Natural killer cell (primary cell): Measurements from ENCODE around the gene SLC25A11. TPM values are rescaled to one million over a fixed set of nuclear protein-coding genes. Genes with fewer than 3 reads are reported as not detected.
A peak's percentile ranks its signal among the peaks of the same experiment; 100 is the strongest.

Experiments used
- ATAC-seq, 3 donors: fragments of 150-1000 bp in 2 of 3; fragments of 200-7000 bp in 1 of 3; cut with Tn5 transposase; 1 replicate in 1 of 3; 2 replicates in 2 of 3; pipeline ENCODE4 v1.10.0; 2021; ENCODE audit warnings: mild to moderate bottlenecking in 2 of 3, moderate library complexity in 2 of 3
- DNase-seq, 2 donors: peaks; one replicate each; pipeline versions ENCODE4 v3.0.0 to v3.0.0-alpha.2; 2013 to 2021; ENCODE audit warnings: mixed read lengths in 1 of 2
- H3K27ac ChIP-seq: one replicate; pipeline ENCODE4 v1.5.1; 2013; ENCODE audit warnings: mild to moderate bottlenecking, low read length
- H3K27me3 ChIP-seq: one replicate; pipeline ENCODE4 v1.6.1; 2013; ENCODE audit warnings: low read length; ENCODE audit not compliant: control insufficient read depth, insufficient read depth
- H3K36me3 ChIP-seq: one replicate; pipeline ENCODE4 v1.6.1; 2013; ENCODE audit warnings: low read length; ENCODE audit not compliant: control insufficient read depth, insufficient read depth
- H3K4me1 ChIP-seq: one replicate; pipeline ENCODE4 v1.6.1; 2013; ENCODE audit warnings: low read length; ENCODE audit not compliant: control insufficient read depth, insufficient read depth
- H3K4me3 ChIP-seq: one replicate; pipeline ENCODE4 v1.5.1; 2013; ENCODE audit warnings: low read length
- H3K9me3 ChIP-seq: one replicate; pipeline ENCODE4 v1.6.1; 2013; ENCODE audit warnings: low read length; ENCODE audit not compliant: control insufficient read depth, insufficient read depth
- H3K27ac Mint-ChIP-seq, 2 donors: one replicate each; pipeline ENCODE4 v1.8.0; 2022; ENCODE audit warnings: mild to moderate bottlenecking in 2 of 2, mixed read lengths in 2 of 2, moderate library complexity in 1 of 2
- H3K27me3 Mint-ChIP-seq, 2 donors: one replicate each; pipeline ENCODE4 v1.8.0; 2022; ENCODE audit warnings: low read depth in 2 of 2, mixed read lengths in 2 of 2
- H3K36me3 Mint-ChIP-seq: one replicate; pipeline ENCODE4 v1.8.0; 2022; ENCODE audit warnings: mixed read lengths
- H3K4me1 Mint-ChIP-seq, 2 donors: one replicate each; pipeline ENCODE4 v1.8.0; 2022; ENCODE audit warnings: mixed read lengths in 2 of 2
- H3K4me3 Mint-ChIP-seq: one replicate; pipeline ENCODE4 v1.8.0; 2022; ENCODE audit warnings: mild to moderate bottlenecking, moderate library complexity, mixed read lengths
- H3K9me3 Mint-ChIP-seq, 2 donors: one replicate each; pipeline ENCODE4 v1.8.0; 2022; ENCODE audit warnings: mixed read lengths in 2 of 2
- WGBS: methylation state at CpG from one replicate; pipeline ENCODE4 v1.1.7; 2013; ENCODE audit warnings: missing lambda C conversion rate; ENCODE audit not compliant: insufficient coverage; 5-methylcytosine and 5-hydroxymethylcytosine counted together
- intact Hi-C: fragments of 100-400 bp; cut with micrococcal nuclease; formaldehyde crosslinking; loops from one replicate; pipeline ENCODE4 v1.14.2; 2022
- total RNA-seq, 4 donors: library from RNA; stranded (reverse); fragments of 120-200 nt in 1 of 4; gene quantifications; one replicate each; pipeline versions ENCODE4 v1.2.3 to v1.2.4, GENCODE V29; 2013 to 2022
- TF ChIP-seq, protein P1 (sequence below): fragments of 200-600 bp; IDR thresholded peaks from one replicate; pipeline ENCODE4 v1.8.0; 2022; ENCODE audit warnings: antibody characterized with exemption

The SLC25A11 gene
- total RNA-seq, 3 donors from 2014 or later (not counting 1 experiment from before 2014, with no cell fraction given) = 34.7 to 47.5 (median 42.5) TPM

DNA sequence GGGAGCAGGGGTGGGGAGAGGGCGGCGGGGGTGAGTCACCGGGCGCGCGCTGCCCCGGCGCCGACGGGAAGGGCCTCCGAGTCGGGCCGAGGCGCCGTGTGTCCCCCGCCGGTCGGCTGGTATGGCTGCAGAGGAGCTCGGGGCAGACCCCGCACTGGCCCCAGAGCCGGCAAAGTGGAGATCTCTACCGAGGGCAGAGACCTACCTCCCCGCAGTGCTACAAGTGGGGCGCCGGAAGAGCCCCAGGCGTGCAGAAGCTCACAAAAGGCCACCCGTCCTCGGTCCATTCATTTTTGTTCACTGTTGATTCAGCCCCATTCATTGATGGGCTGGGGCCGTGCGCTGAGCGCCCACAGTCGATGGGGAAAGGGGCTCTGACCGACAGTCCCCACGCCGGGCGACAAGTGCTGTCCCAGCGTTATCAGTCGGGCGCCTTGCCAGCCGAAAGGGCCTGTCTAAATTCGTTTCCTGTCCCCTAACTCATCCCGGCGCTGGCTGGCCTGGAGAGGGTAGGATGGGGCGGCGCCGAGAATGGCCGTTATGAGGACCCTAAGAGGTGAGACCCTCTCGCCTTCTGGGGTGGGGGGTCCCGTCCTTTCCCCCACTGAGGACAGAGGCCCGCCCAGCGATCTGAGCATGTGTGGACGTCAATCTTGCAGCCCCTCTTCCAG lies 10.4 kb upstream of the SLC25A11 start:
- Mint-ChIP-seq H3K36me3 (peaks cover 12% of the 10 kb centered on the region), H3K27me3 (peaks cover 0 to 2% of the 10 kb centered on the region in 2 donors), H3K27ac (peak overlapping the region; percentile 87 to 93), H3K4me1 (peaks cover 32 to 39% of the 10 kb centered on the region in 2 donors), H3K9me3 (no peaks in the 10 kb centered on the region), H3K4me3 (peak overlapping the region; percentile 87)
- Histone ChIP-seq H3K9me3 (no peaks in the 10 kb centered on the region), H3K4me1 (peaks cover 32% of the 10 kb centered on the region), H3K36me3 (peaks cover 22% of the 10 kb centered on the region), H3K27ac (peak overlapping the region; percentile 97), H3K4me3 (peak overlapping the region; percentile 56), H3K27me3 (no peaks in the 10 kb centered on the region)
- intact Hi-C loops = no loop called here
- DNase-seq (no peak), ATAC-seq (peak; percentile 13 to 21 (median 17))
- TF ChIP-seq, protein P1, sequence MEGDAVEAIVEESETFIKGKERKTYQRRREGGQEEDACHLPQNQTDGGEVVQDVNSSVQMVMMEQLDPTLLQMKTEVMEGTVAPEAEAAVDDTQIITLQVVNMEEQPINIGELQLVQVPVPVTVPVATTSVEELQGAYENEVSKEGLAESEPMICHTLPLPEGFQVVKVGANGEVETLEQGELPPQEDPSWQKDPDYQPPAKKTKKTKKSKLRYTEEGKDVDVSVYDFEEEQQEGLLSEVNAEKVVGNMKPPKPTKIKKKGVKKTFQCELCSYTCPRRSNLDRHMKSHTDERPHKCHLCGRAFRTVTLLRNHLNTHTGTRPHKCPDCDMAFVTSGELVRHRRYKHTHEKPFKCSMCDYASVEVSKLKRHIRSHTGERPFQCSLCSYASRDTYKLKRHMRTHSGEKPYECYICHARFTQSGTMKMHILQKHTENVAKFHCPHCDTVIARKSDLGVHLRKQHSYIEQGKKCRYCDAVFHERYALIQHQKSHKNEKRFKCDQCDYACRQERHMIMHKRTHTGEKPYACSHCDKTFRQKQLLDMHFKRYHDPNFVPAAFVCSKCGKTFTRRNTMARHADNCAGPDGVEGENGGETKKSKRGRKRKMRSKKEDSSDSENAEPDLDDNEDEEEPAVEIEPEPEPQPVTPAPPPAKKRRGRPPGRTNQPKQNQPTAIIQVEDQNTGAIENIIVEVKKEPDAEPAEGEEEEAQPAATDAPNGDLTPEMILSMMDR = no peak
- WGBS = 6% methylated on average over 52 of the region's 52 CpGs

DNA sequence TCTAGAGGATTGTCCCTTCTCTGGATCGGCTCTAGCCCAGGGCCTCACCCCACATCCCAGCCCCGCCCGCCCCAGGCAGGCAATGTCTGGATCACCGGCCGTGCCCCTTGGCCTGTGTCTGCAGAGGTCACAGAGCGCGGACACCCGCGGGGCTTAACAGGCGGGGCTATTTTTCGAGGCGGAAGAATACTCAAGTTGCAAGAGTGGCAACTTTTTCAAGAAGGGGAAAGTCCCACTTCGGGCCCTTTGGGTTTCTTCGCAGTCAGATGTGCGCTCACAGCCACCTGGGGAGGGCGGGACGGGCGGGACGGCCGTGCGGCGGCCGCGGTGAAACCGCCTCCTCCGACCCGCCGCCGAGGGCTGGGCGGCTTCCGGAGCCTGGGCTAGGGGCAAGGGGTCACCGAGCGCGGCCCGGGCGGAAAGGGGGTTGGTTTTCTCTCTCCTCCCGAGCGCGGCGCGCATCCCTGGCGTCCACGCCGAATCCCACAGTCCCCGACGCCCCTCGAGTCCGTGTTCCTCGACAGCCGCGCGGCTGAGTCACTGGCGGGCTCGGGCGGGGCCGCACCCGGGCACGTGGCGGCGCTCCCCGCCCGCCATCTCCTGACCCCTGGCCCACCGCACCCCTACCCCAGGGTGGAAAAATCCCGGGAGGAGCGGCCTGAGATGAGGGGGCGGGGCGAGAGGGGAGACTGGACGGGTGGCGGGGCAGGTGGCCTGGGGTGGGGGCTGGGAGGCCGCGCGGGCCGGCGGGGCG lies 9.7 kb upstream of the SLC25A11 start:
- DNase-seq (peak; percentile 79 to 93), ATAC-seq (peak; percentile 31 to 68 (median 56))
- Mint-ChIP-seq H3K36me3 (peaks cover 14% of the 10 kb centered on the region), H3K27me3 (peaks cover 0 to 2% of the 10 kb centered on the region in 2 donors), H3K27ac (peak overlapping the region; percentile 87 to 93), H3K4me1 (peaks cover 39 to 46% of the 10 kb centered on the region in 2 donors), H3K4me3 (peak overlapping the region; percentile 74), H3K9me3 (no peaks in the 10 kb centered on the region)
- TF ChIP-seq, protein P1 = no peak
- intact Hi-C loops = loop anchor here (5.0 kb wide), 1 partner anchor 468 kb away; the partner anchor contains the start of gene NUP88
- Histone ChIP-seq H3K9me3 (no peaks in the 10 kb centered on the region), H3K27ac (peak overlapping the region; percentile 97), H3K27me3 (no peaks in the 10 kb centered on the region), H3K36me3 (peaks cover 29% of the 10 kb centered on the region), H3K4me1 (peaks cover 39% of the 10 kb centered on the region), H3K4me3 (peak overlapping the region; percentile 99)
- WGBS = under 1% methylated on average over 67 of the region's 75 CpGs

DNA sequence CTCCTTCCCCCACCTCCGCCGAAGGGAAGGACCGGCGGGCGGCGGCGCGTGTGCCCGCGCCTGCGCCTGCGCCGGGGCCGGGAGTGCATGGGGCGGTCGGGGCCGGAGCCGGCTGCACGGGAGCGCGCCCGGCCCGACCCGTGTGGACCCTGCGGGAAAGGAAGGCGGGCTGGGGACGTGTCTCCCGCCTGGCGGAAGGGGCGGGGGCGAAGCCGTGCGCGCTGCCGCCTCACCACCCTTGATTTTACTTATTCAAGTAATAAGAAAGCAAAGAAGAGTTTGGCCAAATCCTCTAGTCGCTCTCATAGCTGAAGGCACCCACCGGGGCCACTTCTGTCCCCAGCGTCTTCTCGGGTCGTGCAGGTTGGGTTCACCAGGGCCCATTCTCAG lies 9.1 kb upstream of the SLC25A11 start:
- H3K36me3 ChIP-seq = peaks cover 34% of the 10 kb centered on the region
- Mint-ChIP-seq H3K27ac (peak overlapping the region; percentile 87 to 93), H3K4me1 (peaks cover 45 to 52% of the 10 kb centered on the region in 2 donors), H3K4me3 (peak overlapping the region; percentile 91), H3K36me3 (peaks cover 14% of the 10 kb centered on the region), H3K27me3 (peaks cover 0 to 2% of the 10 kb centered on the region in 2 donors), H3K9me3 (no peaks in the 10 kb centered on the region)
- ATAC-seq (peak; percentile 30 to 69 (median 58)), DNase-seq (peak; percentile 72 to 87)
- under 1% methylated on average over 40 of the region's 40 CpGs for WGBS
- no peaks in the 10 kb centered on the region for H3K9me3 ChIP-seq
- intact Hi-C loops = loop anchor here (1.0 to 5.0 kb wide), 3 partner anchors 9 to 468 kb away; partner anchors contain the start of genes NUP88, RNF167, SLC25A11 and SPAG7
- peak overlapping the region; percentile 99 for H3K4me3 ChIP-seq
- peaks cover 45% of the 10 kb centered on the region for H3K4me1 ChIP-seq
- TF ChIP-seq, protein P1 = no peak
- no peaks in the 10 kb centered on the region for H3K27me3 ChIP-seq
- peak overlapping the region; percentile 97 for H3K27ac ChIP-seq
